Measurements from ENCODE around the gene HOXB3.

HOXB3 gene

DNA sequence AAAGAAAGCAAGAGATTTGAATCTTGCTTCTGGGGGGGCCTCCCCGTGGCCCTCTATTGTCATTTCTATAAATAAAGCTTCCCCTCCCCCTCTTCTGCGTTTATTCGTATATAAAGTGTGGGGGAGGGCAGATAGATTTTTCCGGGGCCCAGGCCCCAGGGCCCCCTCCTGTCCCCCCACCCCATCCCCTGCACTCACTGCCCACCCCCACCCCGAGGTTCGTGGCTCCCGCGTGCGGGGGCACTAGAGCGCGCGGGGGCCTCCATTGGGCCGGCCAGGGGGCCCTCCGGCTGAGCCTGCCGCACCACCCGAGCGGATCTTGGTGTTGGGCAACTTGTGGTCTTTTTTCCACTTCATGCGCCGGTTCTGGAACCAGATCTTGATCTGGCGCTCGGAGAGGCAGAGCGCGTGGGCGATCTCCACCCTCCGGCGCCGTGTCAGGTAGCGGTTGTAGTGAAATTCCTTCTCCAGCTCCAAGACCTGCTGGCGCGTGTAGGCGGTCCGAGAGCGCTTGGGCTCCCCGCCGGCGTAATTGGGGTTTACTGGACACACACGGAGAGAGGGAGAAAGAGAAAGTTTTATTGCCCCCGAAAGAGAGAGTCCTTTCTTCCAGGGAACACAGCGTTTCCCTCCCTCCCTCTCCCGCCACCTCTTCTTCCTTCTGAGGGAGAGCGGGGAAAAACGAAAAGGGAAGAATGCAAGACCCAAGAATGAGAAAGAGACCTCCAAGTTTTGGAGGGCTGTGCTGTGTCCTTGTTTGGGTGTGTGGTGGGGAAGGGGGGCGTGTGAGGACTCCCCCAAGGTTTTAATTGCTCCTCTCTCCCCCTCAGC is 13.3 kb downstream of the HOXB3 start:
- peak; percentile 81 for DNase-seq (ENCODE audit: low read depth)
- peak overlapping the region; percentile 60 for H3K4me3 ChIP-seq (ENCODE audit: control insufficient read depth, low read depth, low read length)
- TF ChIP-seq, protein P1, sequence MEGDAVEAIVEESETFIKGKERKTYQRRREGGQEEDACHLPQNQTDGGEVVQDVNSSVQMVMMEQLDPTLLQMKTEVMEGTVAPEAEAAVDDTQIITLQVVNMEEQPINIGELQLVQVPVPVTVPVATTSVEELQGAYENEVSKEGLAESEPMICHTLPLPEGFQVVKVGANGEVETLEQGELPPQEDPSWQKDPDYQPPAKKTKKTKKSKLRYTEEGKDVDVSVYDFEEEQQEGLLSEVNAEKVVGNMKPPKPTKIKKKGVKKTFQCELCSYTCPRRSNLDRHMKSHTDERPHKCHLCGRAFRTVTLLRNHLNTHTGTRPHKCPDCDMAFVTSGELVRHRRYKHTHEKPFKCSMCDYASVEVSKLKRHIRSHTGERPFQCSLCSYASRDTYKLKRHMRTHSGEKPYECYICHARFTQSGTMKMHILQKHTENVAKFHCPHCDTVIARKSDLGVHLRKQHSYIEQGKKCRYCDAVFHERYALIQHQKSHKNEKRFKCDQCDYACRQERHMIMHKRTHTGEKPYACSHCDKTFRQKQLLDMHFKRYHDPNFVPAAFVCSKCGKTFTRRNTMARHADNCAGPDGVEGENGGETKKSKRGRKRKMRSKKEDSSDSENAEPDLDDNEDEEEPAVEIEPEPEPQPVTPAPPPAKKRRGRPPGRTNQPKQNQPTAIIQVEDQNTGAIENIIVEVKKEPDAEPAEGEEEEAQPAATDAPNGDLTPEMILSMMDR (conservative IDR thresholded peaks at IDR 0.05; ENCODE audit: control insufficient read depth, insufficient read depth, low read depth, low read length) = no peak

DNA sequence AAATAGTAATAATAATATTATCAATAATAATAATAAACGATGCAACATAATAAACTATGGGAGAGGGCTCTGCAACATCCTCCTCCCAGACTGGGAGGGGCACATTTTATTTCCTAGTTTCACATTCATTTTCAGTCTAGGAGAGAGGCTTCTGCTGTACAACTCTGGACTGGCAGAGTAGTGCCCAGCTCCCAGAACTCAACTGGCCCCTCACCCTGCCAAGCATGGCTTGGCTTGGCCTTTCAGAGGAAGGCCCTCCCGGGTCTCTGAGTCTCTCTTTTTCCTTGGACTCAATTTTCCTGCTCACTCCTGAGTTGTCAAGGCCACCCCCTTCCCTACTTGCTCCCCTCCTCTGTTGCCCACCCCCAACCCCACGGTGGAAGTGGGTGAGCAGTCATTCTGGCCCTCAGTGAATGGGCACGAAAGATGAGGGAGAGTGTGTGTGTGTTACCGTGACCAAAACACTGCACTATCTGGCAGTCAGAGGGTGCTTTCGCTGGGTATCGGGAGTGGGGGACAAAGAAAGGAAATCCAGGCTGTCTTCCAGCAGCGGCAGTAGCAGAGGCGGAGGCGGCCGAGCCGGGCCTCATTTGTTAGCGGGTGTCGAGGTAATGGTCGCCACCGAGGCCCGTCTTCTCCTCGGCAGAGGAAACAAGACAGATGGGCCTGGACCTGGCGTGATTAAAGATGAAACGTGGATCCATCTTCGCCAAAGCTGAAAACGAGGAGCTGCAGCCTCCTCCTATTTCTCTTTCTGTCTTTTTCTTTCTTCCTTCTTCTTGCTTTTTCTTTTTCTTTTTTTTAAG is 14.2 kb downstream of the HOXB3 start:
- no peak for DNase-seq (ENCODE audit: low read depth)
- H3K4me3 ChIP-seq (ENCODE audit: control insufficient read depth, low read depth, low read length) = peak overlapping the region; percentile 60
- TF ChIP-seq, protein P1 (conservative IDR thresholded peaks at IDR 0.05; ENCODE audit: control insufficient read depth, insufficient read depth, low read depth, low read length) = no peak

DNA sequence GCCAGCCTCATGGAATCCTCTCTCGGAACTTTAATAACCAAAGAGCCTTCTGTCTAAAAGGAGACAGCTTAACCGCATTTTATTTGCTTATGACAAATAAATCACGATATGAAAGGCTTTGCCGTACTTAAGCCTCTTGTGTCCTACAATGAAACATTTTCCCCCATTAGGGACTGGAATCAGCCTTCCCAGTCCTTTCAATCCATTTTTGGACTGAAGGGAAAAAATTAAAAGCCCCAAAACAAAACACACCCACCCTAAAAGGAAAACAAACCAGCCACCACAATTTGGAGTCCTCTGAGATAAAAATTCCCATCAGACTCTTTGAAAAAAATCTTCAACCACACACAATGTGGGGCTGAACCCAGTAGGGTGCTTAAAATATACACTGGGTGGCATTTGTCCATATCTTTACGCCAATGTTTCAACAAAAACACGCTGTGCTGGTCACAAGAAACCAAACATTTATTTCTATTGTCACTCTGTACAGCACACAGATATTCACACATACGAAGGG is 14.9 kb downstream of the HOXB3 start:
- peak; percentile 57 for DNase-seq (ENCODE audit: low read depth)
- H3K4me3 ChIP-seq (ENCODE audit: control insufficient read depth, low read depth, low read length) = peak overlapping the region; percentile 36
- TF ChIP-seq, protein P1 (conservative IDR thresholded peaks at IDR 0.05; ENCODE audit: control insufficient read depth, insufficient read depth, low read depth, low read length) = no peak

DNA sequence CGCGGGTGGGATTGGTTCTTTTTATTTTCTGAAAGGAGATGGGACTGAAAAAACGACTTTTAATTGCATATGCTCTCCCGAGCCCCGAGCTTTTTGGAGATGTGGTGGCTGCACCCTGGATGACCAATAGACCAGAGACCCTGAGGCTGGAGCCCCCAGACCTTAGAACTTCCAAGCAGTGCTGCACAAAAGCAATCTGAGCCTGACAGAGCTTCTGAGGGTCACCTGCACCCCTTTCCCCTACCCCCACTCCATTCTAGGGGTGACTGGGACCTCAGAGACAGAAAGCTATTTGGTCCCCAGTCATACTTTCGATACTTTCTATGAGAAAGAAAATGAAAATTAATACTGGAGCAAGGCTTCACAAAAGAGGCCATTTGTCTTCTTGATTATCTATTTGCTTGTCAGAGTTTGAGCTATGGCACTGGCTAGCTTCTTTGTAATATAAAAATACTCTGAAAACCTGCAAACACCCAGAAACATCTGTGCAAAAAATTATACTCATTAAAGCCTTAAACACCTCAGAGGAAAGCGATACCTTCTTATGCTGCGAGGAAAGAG is 15.5 kb downstream of the HOXB3 start:
- H3K4me3 ChIP-seq (ENCODE audit: control insufficient read depth, low read depth, low read length) = peak overlapping the region; percentile 36
- DNase-seq (ENCODE audit: low read depth) = no peak
- TF ChIP-seq, protein P1 (conservative IDR thresholded peaks at IDR 0.05; ENCODE audit: control insufficient read depth, insufficient read depth, low read depth, low read length) = no peak

DNA sequence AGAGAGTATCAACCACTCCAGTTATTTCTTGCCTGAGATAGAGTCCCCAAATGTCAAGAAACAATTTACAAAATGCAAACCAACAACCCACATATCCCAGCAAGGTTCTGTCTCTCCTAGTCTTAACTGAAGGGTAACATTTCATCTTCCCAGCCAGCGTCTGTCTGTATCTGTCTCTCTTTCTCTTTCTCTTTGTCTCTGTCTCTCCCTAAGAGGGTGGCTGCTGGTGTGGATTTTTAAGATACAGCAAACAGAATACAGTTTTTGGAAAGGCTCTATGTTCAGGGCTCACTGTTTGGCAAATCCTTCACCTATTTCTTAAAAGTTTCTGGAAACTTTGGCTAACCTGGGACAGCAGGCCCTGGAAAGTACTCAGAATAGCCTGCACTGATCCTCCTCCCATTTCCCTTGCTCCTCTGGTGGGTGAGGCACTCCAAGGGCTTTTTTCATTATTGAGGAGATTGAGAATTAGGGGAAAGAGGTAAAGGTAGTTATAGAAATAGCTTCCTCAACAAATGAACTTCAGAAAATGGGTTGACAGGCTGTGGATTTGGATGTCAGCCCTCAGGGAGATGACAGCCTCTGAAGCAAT is 18.1 kb downstream of the HOXB3 start:
- H3K4me3 ChIP-seq (ENCODE audit: control insufficient read depth, low read depth, low read length) = peak overlapping the region; percentile 34
- TF ChIP-seq, protein P1 (conservative IDR thresholded peaks at IDR 0.05; ENCODE audit: control insufficient read depth, insufficient read depth, low read depth, low read length) = no peak
- DNase-seq (ENCODE audit: low read depth) = no peak
